HepG2 (cell line): ENCODE measurements around the gene ACOT4. TPM values are rescaled to one million over a fixed set of nuclear protein-coding genes. Genes with fewer than 3 reads are reported as not detected.

ENCODE experiments used
- ARNT ChIP-seq: fragments of 450-650 bp; IDR thresholded peaks from 2 replicates; pipeline ENCODE4 v1.6.1; 2017
- BATF2 ChIP-seq: sonication (generic); formaldehyde crosslinking; IDR thresholded peaks from 2 replicates; pipeline ENCODE4 v1.8.0; 2022; ENCODE audit warnings: mild to moderate bottlenecking, missing genetic modification reagents, moderate library complexity
- BRF2 ChIP-seq: sonication (generic); formaldehyde crosslinking; IDR thresholded peaks from 2 replicates; pipeline ENCODE4 v1.8.1; 2022; ENCODE audit warnings: mild to moderate bottlenecking, missing genetic modification reagents
- CBFB ChIP-seq: sonication (generic); formaldehyde crosslinking; IDR thresholded peaks from 2 replicates; pipeline ENCODE4 v1.4.0; 2020; ENCODE audit warnings: missing genetic modification reagents
- CENPX ChIP-seq: sonication (generic); formaldehyde crosslinking; IDR thresholded peaks from 2 replicates; pipeline ENCODE4 v1.9.0; 2021; ENCODE audit warnings: mild to moderate bottlenecking, missing genetic modification reagents, moderate library complexity
- CTCF ChIP-seq: sonication (generic); formaldehyde crosslinking; IDR thresholded peaks from 2 replicates; pipeline ENCODE4 v1.5.0; 2020; ENCODE audit warnings: mild to moderate bottlenecking, missing genetic modification reagents, moderate library complexity
- DPF2 ChIP-seq: sonication (generic); formaldehyde crosslinking; IDR thresholded peaks from 2 replicates; pipeline ENCODE4 v1.4.0; 2020; ENCODE audit warnings: mild to moderate bottlenecking, low read depth, missing genetic modification reagents, borderline replicate concordance
- ERF ChIP-seq: IDR thresholded peaks from 2 replicates; pipeline ENCODE4 v1.6.1; 2018; ENCODE audit warnings: missing biosample characterization, missing genetic modification reagents
- GATAD1 ChIP-seq: IDR thresholded peaks from 2 replicates; pipeline ENCODE4 v1.6.1; 2016; ENCODE audit warnings: missing genetic modification reagents, missing compliant biosample characterization
- IRF1 ChIP-seq: sonication (generic); formaldehyde crosslinking; IDR thresholded peaks from 2 replicates; pipeline ENCODE4 v1.4.0; 2020; ENCODE audit warnings: low read depth, mild to moderate bottlenecking, missing genetic modification reagents
- KDM6A ChIP-seq: IDR thresholded peaks from 2 replicates; pipeline ENCODE4 v1.6.1; 2016; ENCODE audit warnings: low read depth
- MYNN ChIP-seq: sonication (generic); formaldehyde crosslinking; IDR thresholded peaks from 2 replicates; pipeline ENCODE4 v1.4.0; 2020; ENCODE audit warnings: mild to moderate bottlenecking, low read depth, missing genetic modification reagents
- NCOA2 ChIP-seq: sonication (generic); formaldehyde crosslinking; IDR thresholded peaks from 2 replicates; pipeline ENCODE4 v1.8.0; 2022; ENCODE audit warnings: inconsistent platforms
- NCOA5 ChIP-seq: sonication (generic); formaldehyde crosslinking; IDR thresholded peaks from 2 replicates; pipeline ENCODE4 v1.4.0; 2020; ENCODE audit warnings: missing genetic modification reagents
- NR2F2 ChIP-seq: IDR thresholded peaks from 2 replicates; pipeline ENCODE4 v1.6.1; 2012; ENCODE audit warnings: low read depth, inconsistent platforms, borderline replicate concordance
- POLR2A ChIP-seq, 2 experiments: IDR thresholded peaks; 2 replicates each; pipeline ENCODE4 v1.6.1; 2011; ENCODE audit warnings: low read depth in 2 of 2, low read length in 2 of 2, mild to moderate bottlenecking in 1 of 2, moderate library complexity in 1 of 2; ENCODE audit not compliant: insufficient read depth in 1 of 2
- PRMT3 ChIP-seq: sonication (generic); formaldehyde crosslinking; IDR thresholded peaks from 2 replicates; pipeline ENCODE4 v1.8.1; 2022; ENCODE audit warnings: low read depth, mild to moderate bottlenecking, moderate library complexity, missing genetic modification reagents, borderline replicate concordance
- RFXANK ChIP-seq: IDR thresholded peaks from 2 replicates; pipeline ENCODE4 v1.6.1; 2016
- SALL2 ChIP-seq: sonication (generic); formaldehyde crosslinking; IDR thresholded peaks from 2 replicates; pipeline ENCODE4 v1.8.1; 2023; ENCODE audit warnings: mild to moderate bottlenecking, missing genetic modification reagents, inconsistent platforms
- SOX5 ChIP-seq: IDR thresholded peaks from 2 replicates; pipeline ENCODE4 v1.6.1; 2016; ENCODE audit warnings: borderline replicate concordance
- SRSF1 ChIP-seq: fragments of 200-400 bp; formaldehyde crosslinking; optimal IDR thresholded peaks from 2 replicates; pipeline ENCODE3; 2017; ENCODE audit warnings: mild to moderate bottlenecking, low read depth, low read length, moderate library complexity
- TOPORS ChIP-seq: sonication (generic); formaldehyde crosslinking; IDR thresholded peaks from 2 replicates; pipeline ENCODE4 v1.8.0; 2023; ENCODE audit warnings: mild to moderate bottlenecking, missing genetic modification reagents
- ZFP36L2 ChIP-seq: sonication (generic); formaldehyde crosslinking; IDR thresholded peaks from 2 replicates; pipeline ENCODE4 v1.4.0; 2020; ENCODE audit warnings: missing genetic modification reagents
- ZFP90 ChIP-seq: sonication (generic); formaldehyde crosslinking; IDR thresholded peaks from 2 replicates; pipeline ENCODE4 v1.8.0; 2022; ENCODE audit warnings: missing genetic modification reagents, mild to moderate bottlenecking, inconsistent platforms, borderline replicate concordance
- ZNF136 ChIP-seq: sonication (generic); formaldehyde crosslinking; IDR thresholded peaks from 2 replicates; pipeline ENCODE4 v1.8.1; 2022; ENCODE audit warnings: low read depth, mild to moderate bottlenecking, moderate library complexity, missing genetic modification reagents
- ZNF260 ChIP-seq: sonication (generic); formaldehyde crosslinking; IDR thresholded peaks from 2 replicates; pipeline ENCODE4 v1.4.0; 2020; ENCODE audit warnings: missing genetic modification reagents, low read depth, mild to moderate bottlenecking, borderline replicate concordance
- ZNF451 ChIP-seq: sonication (generic); formaldehyde crosslinking; IDR thresholded peaks from 2 replicates; pipeline ENCODE4 v1.5.0; 2020; ENCODE audit warnings: mild to moderate bottlenecking, missing genetic modification reagents
- ZNF580 ChIP-seq: IDR thresholded peaks from 2 replicates; pipeline ENCODE4 v1.6.1; 2016; ENCODE audit warnings: low read depth, borderline replicate concordance
- ZNF614 ChIP-seq: IDR thresholded peaks from 2 replicates; pipeline ENCODE4 v1.6.1; 2018; ENCODE audit warnings: missing biosample characterization, missing genetic modification reagents, inconsistent platforms, borderline replicate concordance
- ZNF781 ChIP-seq: sonication (generic); formaldehyde crosslinking; IDR thresholded peaks from 2 replicates; pipeline ENCODE4 v1.5.1; 2020; ENCODE audit warnings: borderline replicate concordance, mild to moderate bottlenecking, missing genetic modification reagents; ENCODE audit errors: not compliant biosample characterization
- polyA plus RNA-seq, 8 experiments: library from polyadenylated mRNA; depleted of rRNA in 3 of 8; stranded (reverse) in 7 of 8; unstranded in 1 of 8; fragments of >200 nt; fragmentation: Illumina TruSeq in 4 of 8; extraction: Trizol in 4 of 8; gene quantifications; 2 replicates each; pipeline versions ENCODE4 v1.2.1 to v1.2.3, GENCODE V29; 2011 to 2016; ENCODE audit warnings: low read depth in 4 of 8, missing spikeins in 1 of 8, mixed read lengths in 1 of 8; ENCODE audit not compliant: insufficient read depth in 1 of 8
- total RNA-seq, 5 experiments: library from RNA; depleted of rRNA; stranded (reverse); fragments of >200 nt; fragmentation: Illumina TruSeq; extraction: Trizol; gene quantifications; 2 replicates each; pipeline ENCODE4 v1.2.3, GENCODE V29; 2016; ENCODE audit warnings: low read depth in 1 of 5

ACOT4 gene
- total and polyA plus RNA-seq, 2 of the 13 experiments (the other 11 are each of a cell fraction or from before 2014, with no cell fraction given): 0.04 to 0.05 TPM

- TF ChIP-seq CTCF (no peak), SOX5 (CRISPR knock-in tag) (peak; percentile 66; the same call in 1 of the 2 replicates), ZNF781 (CRISPR knock-in tag) (no peak), MYNN (CRISPR knock-in tag) (no peak), ZNF260 (CRISPR knock-in tag) (no peak), SALL2 (CRISPR knock-in tag) (no peak), NCOA5 (CRISPR knock-in tag) (no peak), SRSF1 (no peak), CBFB (CRISPR knock-in tag) (no peak), ERF (CRISPR knock-in tag) (peak; percentile 52; the same call in 1 of the 2 replicates), BRF2 (CRISPR knock-in tag) (no peak), IRF1 (CRISPR knock-in tag) (no peak), NR2F2 (no peak), NCOA2 (peak; percentile 47), ZNF580 (CRISPR knock-in tag) (0 out of 2 replicates have a peak, but pooled peaks have one; percentile 22), CENPX (CRISPR knock-in tag) (no peak), ZNF136 (no peak), ARNT (no peak), TOPORS (no peak), ZFP90 (CRISPR knock-in tag) (no peak), ZNF614 (CRISPR knock-in tag) (peak; percentile 77; the same call in 1 of the 2 replicates), DPF2 (no peak), ZFP36L2 (CRISPR knock-in tag) (no peak), ZNF451 (CRISPR knock-in tag) (no peak), RFXANK (CRISPR knock-in tag) (no peak), GATAD1 (0 out of 2 replicates have a peak, but pooled peaks have one; percentile 27), KDM6A (CRISPR knock-in tag) (0 out of 2 replicates have a peak, but pooled peaks have one; percentile 20), BATF2 (no peak), POLR2A (IDR thresholded peaks at IDR 0.05; ENCODE audit: insufficient read depth in 1 of 2, low read depth in 2 of 2, low read length in 2 of 2) (0 out of 4 replicates have a peak, but pooled peaks have one; percentile 31 to 39), PRMT3 (CRISPR knock-in tag) (no peak)
These were observed 19.0 kb downstream of the ACOT4 start (continued) for GRCh38 chr14:73610687-73611086.
